ENCODE results near the gene ASPDH.
A peak's percentile ranks its signal among the peaks of the same experiment; 100 is the strongest.
"Not testable (repeated sequence)": the region's sequence is repeated elsewhere in the genome, so short reads cannot be mapped to it uniquely, and the experiment has no call there.

ASPDH gene

GRCh38 chr19:50478901-50479715, 34.6 kb downstream of the ASPDH start:
- peak; percentile 54 for DNase-seq (ENCODE audit: low spot score)

- no peak for DNase-seq (ENCODE audit: low spot score)
These were observed 35.8 kb downstream of the ASPDH start for GRCh38 chr19:50477751-50478515.

GRCh38 chr19:50476907-50477238, 36.8 kb downstream of the ASPDH start:
- DNase-seq (ENCODE audit: low spot score), result no peak

GRCh38 chr19:50476224-50476906, 37.3 kb downstream of the ASPDH start, which contains the start of the genes EMC10 and GARIN5A:
TSS of gene EMC10 (plus strand) at chr19:50476507. CDS start at chr19:50476545, 38 bp downstream.
TSS of gene GARIN5A (minus strand) at chr19:50476848. CDS start at chr19:50476388, 460 bp downstream.
- DNase-seq (ENCODE audit: low spot score), result peak; percentile 96

- DNase-seq (ENCODE audit: low spot score), result no peak
These were observed 37.9 kb downstream of the ASPDH start for GRCh38 chr19:50475736-50476223.

- no peak for DNase-seq (ENCODE audit: low spot score)
These were observed 38.6 kb downstream of the ASPDH start for GRCh38 chr19:50475101-50475568.

- DNase-seq (ENCODE audit: low spot score), result not testable (repeated sequence)
These were observed 40.4 kb downstream of the ASPDH start for GRCh38 chr19:50473336-50473735.

- DNase-seq (ENCODE audit: low spot score), result no peak
These were observed 44.9 kb downstream of the ASPDH start for GRCh38 chr19:50468818-50469217.

GRCh38 chr19:50467566-50467965, 46.1 kb downstream of the ASPDH start:
- DNase-seq (ENCODE audit: low spot score), result no peak

GRCh38 chr19:50466706-50467039, 47.0 kb downstream of the ASPDH start:
- DNase-seq (ENCODE audit: low spot score), result no peak

GRCh38 chr19:50465986-50466705, 47.6 kb downstream of the ASPDH start:
- DNase-seq (ENCODE audit: low spot score), result no peak

GRCh38 chr19:50465000-50465399, 48.7 kb downstream of the ASPDH start:
- no peak for DNase-seq (ENCODE audit: low spot score)

- DNase-seq (ENCODE audit: low spot score), result no peak
These were observed 49.4 kb downstream of the ASPDH start for GRCh38 chr19:50464348-50464747.

GRCh38 chr19:50462970-50463369, 50.7 kb downstream of the ASPDH start:
- DNase-seq (ENCODE audit: low spot score), result no peak
